ENCODE measurements around the gene DHRSX.

- TF ChIP-seq CTCF (conservative IDR thresholded peaks at IDR 0.05 in 1 of 2, IDR thresholded peaks at IDR 0.05 in 1 of 2; ENCODE audit: extremely low read depth in 1 of 2, insufficient read depth in 1 of 2, low read depth in 1 of 2, low read length in 2 of 2) (no peak), EZH2 (IDR thresholded peaks at IDR 0.05; ENCODE audit: borderline replicate concordance, low read length) (no peak)
These were observed at the start of gene DHRSX, which contains the start of gene ZBED1 for GRCh38 chrX:2500803-2501558.
